WTC11 (cell line): ENCODE results near the gene RNF182. TPM values are rescaled to one million over a fixed set of nuclear protein-coding genes. Genes with fewer than 3 reads are reported as not detected.

Experiments used
- ATAC-seq: fragments of 200-7000 bp; cut with Tn5 transposase; 2 replicates; pipeline ENCODE4 v1.10.0; 2021; ENCODE audit warnings: mild to moderate bottlenecking, moderate library complexity
- CTCF ChIA-PET: fragments of 300-600 bp; sonication (Branson Sonifier 250); formaldehyde crosslinking; loops from one replicate; lab custom pipeline; 2021; ENCODE audit warnings: antibody characterized with exemption; lab: Charles Lee
- POLR2A ChIA-PET: fragments of 350-600 bp; sonication (Branson Sonifier 250); formaldehyde crosslinking; loops from one replicate; lab custom pipeline; 2021; ENCODE audit warnings: antibody characterized with exemption; lab: Charles Lee
- DNase-seq: peaks from one replicate; pipeline ENCODE4 v3.0.0; 2021; ENCODE audit warnings: low spot score
- H3K27ac Mint-ChIP-seq: 2 replicates; pipeline ENCODE4 v1.8.0; 2021; ENCODE audit warnings: mixed read lengths
- H3K27me3 Mint-ChIP-seq: 2 replicates; pipeline ENCODE4 v1.8.0; 2021; ENCODE audit warnings: low read depth, mild to moderate bottlenecking, moderate library complexity, mixed read lengths
- H3K36me3 Mint-ChIP-seq: 2 replicates; pipeline ENCODE4 v1.8.0; 2021; ENCODE audit warnings: mixed read lengths
- H3K4me1 Mint-ChIP-seq: 2 replicates; pipeline ENCODE4 v1.8.0; 2022; ENCODE audit warnings: mixed read lengths
- H3K4me3 Mint-ChIP-seq: 2 replicates; pipeline ENCODE4 v1.8.0; 2021; ENCODE audit warnings: mild to moderate bottlenecking, moderate library complexity, mixed read lengths
- H3K9me3 Mint-ChIP-seq: 2 replicates; pipeline ENCODE4 v1.8.0; 2021; ENCODE audit warnings: mixed read lengths
- CBFB ChIP-seq: sonication (generic); formaldehyde crosslinking; IDR thresholded peaks from 2 replicates; pipeline ENCODE4 v1.8.1; 2022; ENCODE audit warnings: mild to moderate bottlenecking, low read depth, missing genetic modification reagents
- CDX4 ChIP-seq: fragments of 250-450 bp; sonication (Bioruptor Pico); IDR thresholded peaks from 2 replicates; pipeline ENCODE4 v1.9.0; 2021; ENCODE audit warnings: moderate library complexity, mild to moderate bottlenecking, inconsistent platforms, borderline replicate concordance
- CREB1 ChIP-seq: sonication (generic); formaldehyde crosslinking; IDR thresholded peaks from 2 replicates; pipeline ENCODE4 v1.8.0; 2023; ENCODE audit warnings: mild to moderate bottlenecking, missing genetic modification reagents
- CREM ChIP-seq: sonication (generic); formaldehyde crosslinking; IDR thresholded peaks from 2 replicates; pipeline ENCODE4 v1.8.1; 2022; ENCODE audit warnings: mild to moderate bottlenecking, missing genetic modification reagents, moderate library complexity
- ERG ChIP-seq: fragments of 250-450 bp; sonication (Bioruptor Pico); IDR thresholded peaks from 2 replicates; pipeline ENCODE4 v1.8.0; 2021; ENCODE audit warnings: mild to moderate bottlenecking
- FOXJ3 ChIP-seq: sonication (generic); formaldehyde crosslinking; IDR thresholded peaks from 2 replicates; pipeline ENCODE4 v1.9.0; 2021; ENCODE audit warnings: missing genetic modification reagents, mild to moderate bottlenecking, borderline replicate concordance
- IRF2 ChIP-seq: sonication (generic); formaldehyde crosslinking; IDR thresholded peaks from 2 replicates; pipeline ENCODE4 v1.8.0; 2022; ENCODE audit warnings: low read depth, missing genetic modification reagents, borderline replicate concordance
- MAX ChIP-seq: sonication (generic); formaldehyde crosslinking; IDR thresholded peaks from 2 replicates; pipeline ENCODE4 v1.8.0; 2022; ENCODE audit warnings: mild to moderate bottlenecking, missing genetic modification reagents
- NFE2L1 ChIP-seq: sonication (generic); formaldehyde crosslinking; IDR thresholded peaks from 2 replicates; pipeline ENCODE4 v1.8.1; 2023; ENCODE audit warnings: missing genetic modification reagents
- NR1H2 ChIP-seq: sonication (generic); formaldehyde crosslinking; IDR thresholded peaks from 2 replicates; pipeline ENCODE4 v1.9.0; 2021; ENCODE audit warnings: mild to moderate bottlenecking, moderate library complexity, missing genetic modification reagents
- PRDM15 ChIP-seq: sonication (generic); formaldehyde crosslinking; IDR thresholded peaks from 2 replicates; pipeline ENCODE4 v1.8.0; 2022; ENCODE audit warnings: missing genetic modification reagents
- PREB ChIP-seq: sonication (generic); formaldehyde crosslinking; IDR thresholded peaks from 2 replicates; pipeline ENCODE4 v1.8.1; 2022; ENCODE audit warnings: mild to moderate bottlenecking, missing genetic modification reagents, moderate library complexity, borderline replicate concordance
- SMAD3 ChIP-seq: sonication (generic); formaldehyde crosslinking; IDR thresholded peaks from 2 replicates; pipeline ENCODE4 v1.8.0; 2022; ENCODE audit warnings: missing genetic modification reagents, mild to moderate bottlenecking, borderline replicate concordance
- USF2 ChIP-seq: sonication (generic); formaldehyde crosslinking; IDR thresholded peaks from 2 replicates; pipeline ENCODE4 v1.8.1; 2023; ENCODE audit warnings: mild to moderate bottlenecking, missing genetic modification reagents, moderate library complexity
- ZBTB21 ChIP-seq: sonication (generic); formaldehyde crosslinking; IDR thresholded peaks from 2 replicates; pipeline ENCODE4 v1.8.1; 2023; ENCODE audit warnings: mild to moderate bottlenecking, missing genetic modification reagents, borderline replicate concordance
- ZNF263 ChIP-seq: sonication (generic); formaldehyde crosslinking; IDR thresholded peaks from 2 replicates; pipeline ENCODE4 v1.8.1; 2022; ENCODE audit warnings: low read depth, mild to moderate bottlenecking, moderate library complexity, missing genetic modification reagents
- ZNF317 ChIP-seq: sonication (generic); formaldehyde crosslinking; IDR thresholded peaks from 2 replicates; pipeline ENCODE4 v1.8.1; 2023; ENCODE audit warnings: low read depth, mild to moderate bottlenecking, moderate library complexity, missing genetic modification reagents, borderline replicate concordance
- ZNF423 ChIP-seq: fragments of 250-450 bp; sonication (Bioruptor Pico); IDR thresholded peaks from 2 replicates; pipeline ENCODE4 v2.1.2; 2022; ENCODE audit warnings: mild to moderate bottlenecking, moderate library complexity
- ZSCAN18 ChIP-seq: fragments of 250-450 bp; sonication (Bioruptor Pico); IDR thresholded peaks from 2 replicates; pipeline ENCODE4 v2.1.2; 2022; ENCODE audit warnings: mild to moderate bottlenecking, moderate library complexity
- total RNA-seq: library from RNA; stranded (reverse); gene quantifications from 3 replicates; pipeline ENCODE4 v1.2.3, GENCODE V29; 2021

The RNF182 gene
- total RNA-seq, 1 experiment from 2014 or later: 6.7 TPM

- TF ChIP-seq PRDM15: no peak
Measured at GRCh38 chr6:13998356-13998755, 73.6 kb downstream of the RNF182 start (continued).

GRCh38 chr6:14000901-14001300, 76.1 kb downstream of the RNF182 start:
- peaks cover 18% of the 10 kb centered on the region for H3K9me3 Mint-ChIP-seq
- H3K4me3 Mint-ChIP-seq: no peak overlapping the region
- CTCF ChIA-PET: no interaction called here
- no peak for DNase-seq
- H3K36me3 Mint-ChIP-seq: peaks cover 2% of the 10 kb centered on the region; the same call in 1 of the 2 replicates
- no peak for TF ChIP-seq PREB (CRISPR knock-in tag)
- no peak for TF ChIP-seq ERG (CRISPR knock-in tag)
- no peak for TF ChIP-seq ZNF423 (CRISPR knock-in tag)
- no peak for TF ChIP-seq CREB1
- TF ChIP-seq ZNF263: no peak
- no peak for TF ChIP-seq IRF2 (CRISPR knock-in tag)
- no peak for TF ChIP-seq SMAD3 (CRISPR knock-in tag)
- TF ChIP-seq CBFB: no peak
- TF ChIP-seq FOXJ3 (CRISPR knock-in tag): no peak
- no peak for TF ChIP-seq MAX (CRISPR knock-in tag)
- TF ChIP-seq NR1H2: no peak
- no peak for TF ChIP-seq ZNF317 (CRISPR knock-in tag)
- no peak for TF ChIP-seq USF2 (CRISPR knock-in tag)
- no peak for TF ChIP-seq CREM (CRISPR knock-in tag)
- TF ChIP-seq ZBTB21 (CRISPR knock-in tag): no peak
- no peak for TF ChIP-seq NFE2L1
- TF ChIP-seq CDX4: no peak
- TF ChIP-seq ZSCAN18 (CRISPR knock-in tag): no peak
- TF ChIP-seq, all 79 proteins: peak for 0
- no peak overlapping the region for H3K27ac Mint-ChIP-seq
- H3K27me3 Mint-ChIP-seq: no peaks in the 10 kb centered on the region
- POLR2A ChIA-PET: no interaction called here
- ATAC-seq: no peak
- H3K4me1 Mint-ChIP-seq: peaks cover 16% of the 10 kb centered on the region
